Stimulated activated CD8-positive, alpha-beta memory T cell treated with anti-CD3 and anti-CD28 coated beads, Interleukin-4, amount 100 ng/mL, for 4 hours (primary cell): ENCODE measurements around the gene SARNP.

Experiments used
- DNase-seq, 2 donors: peaks; one replicate each; pipeline ENCODE4 v3.0.0-alpha.2; 2020; ENCODE audit warnings: low read depth in 2 of 2, low spot score in 1 of 2

The SARNP gene

DNA sequence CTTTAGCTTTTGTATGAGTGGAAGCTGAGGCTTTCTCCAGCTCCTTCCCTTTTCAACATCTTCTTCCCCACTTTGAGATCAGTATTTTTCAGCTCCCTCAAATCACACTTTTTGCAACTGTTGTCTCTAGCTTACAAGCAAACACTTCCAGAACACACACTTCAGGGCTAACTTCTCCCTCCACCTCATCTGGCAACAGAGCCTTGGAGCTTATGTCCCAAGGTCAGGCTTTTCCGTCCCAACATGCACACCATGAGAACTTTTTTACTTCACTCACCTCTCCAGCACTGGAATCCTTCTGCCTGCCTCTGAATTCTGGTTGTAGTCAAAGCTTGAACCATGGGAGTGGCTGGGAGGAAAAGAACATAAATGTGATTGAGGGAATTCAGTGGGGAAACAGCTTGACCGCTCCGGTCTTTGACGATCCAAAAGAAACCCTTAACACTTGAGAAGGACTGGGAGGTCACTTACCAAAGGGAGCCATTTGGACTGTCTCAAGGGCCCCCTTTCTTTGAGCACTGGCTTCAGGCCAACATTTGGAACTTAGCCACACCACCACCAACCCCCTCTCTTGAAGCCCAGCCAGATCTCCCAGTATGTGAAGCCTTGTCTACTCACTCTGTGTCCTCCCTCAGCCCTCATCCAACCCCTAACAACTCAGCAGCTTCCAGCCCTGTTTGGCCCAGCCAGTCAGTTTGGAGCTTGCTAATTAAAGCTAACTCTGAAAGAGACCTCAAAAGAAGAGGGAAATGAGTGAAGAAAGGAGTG is 105.6 kb downstream of the SARNP start:
- DNase-seq = no peak

DNA sequence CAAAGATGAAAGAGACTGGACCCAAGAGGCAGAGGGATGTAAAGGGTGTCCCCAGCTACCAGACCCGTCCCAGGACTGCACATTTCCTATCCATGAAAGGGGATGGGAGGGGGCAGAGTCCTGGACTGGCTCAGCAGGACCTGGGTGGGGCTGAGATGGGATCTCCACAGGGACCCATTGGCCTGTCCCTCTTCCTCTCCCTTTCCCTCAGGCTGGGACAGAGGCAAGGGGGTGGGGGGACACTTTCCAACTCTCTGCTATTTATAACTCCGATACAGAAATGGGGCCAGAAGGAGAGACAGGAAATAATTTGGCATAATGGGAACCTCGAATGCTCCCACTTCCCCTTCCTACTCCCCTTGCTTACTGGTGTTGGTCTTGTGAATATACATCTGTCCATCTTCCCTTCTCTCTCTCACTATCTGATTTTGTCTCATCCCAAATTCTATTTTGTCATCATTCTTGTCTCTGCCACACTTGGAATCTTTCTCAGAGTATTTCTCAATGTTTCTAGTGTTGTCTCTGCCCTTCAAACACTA is 108.8 kb downstream of the SARNP start:
- no peak for DNase-seq

DNA sequence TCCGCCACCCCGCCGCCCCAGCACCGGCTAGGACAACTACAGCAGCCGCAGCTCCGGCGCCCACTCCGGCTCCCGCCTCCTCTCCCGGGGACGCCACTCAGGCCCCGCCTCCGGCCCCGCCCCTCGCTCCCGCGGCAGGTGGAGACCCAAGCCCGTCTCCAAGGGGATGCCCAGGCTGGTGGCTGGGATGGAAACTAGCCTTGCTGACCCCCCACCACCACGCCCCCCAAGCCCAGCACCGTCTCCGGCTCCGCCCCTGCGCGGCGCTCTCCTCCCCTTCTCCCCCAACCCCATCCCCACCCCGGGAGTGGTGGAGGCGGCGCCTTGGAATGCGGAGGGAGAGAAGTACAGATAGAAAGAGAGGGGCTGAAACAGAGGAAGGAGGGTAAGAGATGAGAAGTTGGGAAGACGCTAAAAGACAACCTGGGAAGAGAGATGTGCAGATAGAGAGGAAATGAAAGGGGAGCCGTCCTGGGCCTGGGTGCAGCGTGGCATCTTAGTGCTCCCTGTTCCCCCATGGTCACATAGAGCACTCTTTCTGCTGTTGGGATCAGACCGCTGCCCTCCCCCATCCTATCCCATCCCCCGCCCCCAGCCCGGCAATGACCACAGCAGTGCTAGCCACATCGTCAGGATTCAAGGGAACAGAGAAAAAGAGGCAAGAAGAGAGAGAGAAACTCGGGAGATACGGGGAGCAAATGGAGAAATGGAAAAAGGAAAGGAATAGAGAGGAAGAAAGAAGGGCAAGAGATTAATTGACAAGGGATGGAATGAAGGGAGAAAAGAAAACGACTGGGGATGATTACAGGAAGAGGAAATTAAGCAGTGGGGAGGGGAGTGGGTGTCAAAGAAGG is 109.5 kb downstream of the SARNP start, which contains the start of gene ITGA7:
TSS of gene ITGA7 (minus strand) at position 64 of the 854 bp plus-strand sequence. CDS start 222 bp downstream, outside the sequence.
- peak; percentile 33 to 40 for DNase-seq
